Measurements from ENCODE around the gene IKZF1. TPM values are rescaled to one million over a fixed set of nuclear protein-coding genes. Genes with fewer than 3 reads are reported as not detected.

IKZF1 gene
- total and polyA plus RNA-seq, 9 of the 15 experiments (the other 6 are each of a cell fraction or from before 2014, with no cell fraction given) = 12.6 to 85.3 (median 44.7) TPM

DNA sequence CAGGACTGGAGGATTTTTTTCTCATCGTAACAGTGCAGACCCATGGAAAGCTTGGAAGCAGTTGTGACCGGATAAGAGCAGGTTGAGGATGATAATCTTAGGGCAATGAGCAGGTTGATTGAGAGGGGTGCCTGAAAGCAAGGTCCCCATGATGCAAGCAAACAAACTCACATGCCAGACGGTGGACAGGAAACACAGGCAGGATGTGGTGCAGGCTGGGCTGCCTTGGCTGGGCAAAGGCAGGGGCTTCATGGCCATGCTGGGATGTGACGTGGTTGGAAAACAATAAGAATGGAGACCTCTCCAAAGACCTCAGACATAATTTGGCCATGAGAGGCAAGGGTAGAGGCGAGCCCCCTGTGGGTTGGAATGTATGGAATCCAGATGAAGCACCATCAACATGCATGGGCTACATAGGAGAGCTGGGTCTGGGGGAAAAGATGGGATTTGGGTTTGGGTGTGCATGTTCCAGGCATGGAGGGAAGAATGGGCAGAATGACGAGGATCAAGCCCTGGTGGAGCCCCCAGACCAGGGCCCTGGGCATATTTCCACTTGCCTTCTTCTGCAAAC, 58.3 kb downstream of the IKZF1 start:
- H3K79me2 ChIP-seq (ENCODE audit: control insufficient read depth, insufficient read depth, low read length) = peaks cover 64% of the 10 kb centered on the region
- no TSS peak for BruUV-seq (replicated peaks)
- DNase-seq (ENCODE audit: extremely low read depth in 1 of 4, low spot score in 3 of 4) (no peak), ATAC-seq (no peak), FAIRE-seq (no peak)
- 89% methylated on average over 6 of the region's 6 CpGs for WGBS (ENCODE audit: insufficient coverage, low coverage, missing lambda C conversion rate)
- H3K9me3 ChIP-seq (replicated peaks; ENCODE audit: control insufficient read depth, insufficient read depth, low read depth, low read length) = no peaks in the 10 kb centered on the region
- ChIA-PET POLR2A (interaction anchor here (1.8 kb wide), 1 partner anchor 16 kb away, joined by 6 read pairs; no protein-coding TSS in a partner anchor), CTCF (ENCODE audit: low intra/inter-chr PET ratio) (no interaction called here)
- no peak overlapping the region for H3K4me3 ChIP-seq
- H3K9me1 ChIP-seq (ENCODE audit: control insufficient read depth, insufficient read depth, low read length) = no peaks in the 10 kb centered on the region
- peaks cover 31 to 49% of the 10 kb centered on the region in 2 experiments for H3K4me1 ChIP-seq (replicated peaks in 1 of 2; ENCODE audit: control insufficient read depth in 2 of 2, insufficient read depth in 2 of 2, low read length in 2 of 2)
- no peak overlapping the region for H2AFZ ChIP-seq (ENCODE audit: low read depth, low read length)
- peak overlapping the region in 1 of 2 experiments; percentile 37; a peak in 1 of 4 replicates for H3K9ac ChIP-seq (ENCODE audit: insufficient read depth in 1 of 2, low read depth in 2 of 2, low read length in 2 of 2)
- no peaks in the 10 kb centered on the region for H4K20me1 ChIP-seq (replicated peaks; ENCODE audit: control insufficient read depth, insufficient read depth, low read length)
- in situ Hi-C loops (cut with MboI) = loop anchor here (5.0 kb wide), 1 partner anchor 160 kb away; no protein-coding TSS in a partner anchor
- no peaks in the 10 kb centered on the region for H3K27me3 ChIP-seq (ENCODE audit: control insufficient read depth in 2 of 2, insufficient read depth in 2 of 2, low read length in 2 of 2)
- TF ChIP-seq KDM4B (IDR thresholded peaks at IDR 0.05; ENCODE audit: borderline replicate concordance in 2 of 2, low read depth in 1 of 2) (no peak), BCL6 (CRISPR knock-in tag; IDR thresholded peaks at IDR 0.05) (no peak)
- peaks cover 81% of the 10 kb centered on the region for H3K36me3 ChIP-seq (ENCODE audit: control insufficient read depth, insufficient read depth, low read length)
- intact Hi-C loops (cut with micrococcal nuclease) = no loop called here
- H3K27ac ChIP-seq (ENCODE audit: extremely low read depth, low read depth, low read length) = no peak overlapping the region
- no peak overlapping the region for H3K4me2 ChIP-seq (ENCODE audit: insufficient read depth, low read length)

DNA sequence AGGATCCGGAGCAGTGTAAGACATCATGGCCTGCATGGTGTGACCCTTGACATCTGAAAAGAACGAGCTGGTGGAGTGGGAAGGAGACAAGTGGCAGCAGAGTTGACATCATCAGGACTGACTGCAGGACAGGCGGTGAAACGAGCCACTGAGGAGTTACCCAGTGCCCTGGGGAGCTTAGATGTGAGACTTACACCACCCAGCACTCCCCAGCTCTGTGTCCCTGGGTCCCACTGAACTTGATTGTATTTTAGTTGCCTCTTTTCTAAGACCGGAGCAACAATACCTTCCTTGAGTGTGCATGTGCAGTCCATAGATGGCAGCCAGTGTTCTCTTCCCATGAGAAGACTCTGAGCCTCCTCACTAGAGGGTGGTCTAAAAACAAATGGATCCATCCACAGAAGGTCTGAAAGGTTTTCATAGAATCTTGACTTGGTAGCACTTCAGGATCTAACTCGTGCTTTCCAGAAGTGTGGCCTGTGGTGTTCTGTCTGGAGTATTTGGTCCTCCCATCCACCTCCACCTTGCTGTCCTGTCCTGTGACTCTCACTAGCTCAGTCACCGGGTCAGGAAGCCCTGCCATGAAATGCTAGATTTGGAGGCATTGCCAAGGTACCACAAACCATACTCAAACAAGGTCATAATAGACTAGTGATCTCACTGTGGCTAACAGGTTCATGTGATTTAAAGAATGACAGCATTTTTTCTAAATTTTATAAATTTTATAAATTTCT, 59.0 kb downstream of the IKZF1 start:
- H3K9ac ChIP-seq (ENCODE audit: insufficient read depth in 1 of 2, low read depth in 2 of 2, low read length in 2 of 2) = peak overlapping the region in 1 of 2 experiments; percentile 24; a peak in 1 of 4 replicates
- H3K4me1 ChIP-seq (replicated peaks in 1 of 2; ENCODE audit: control insufficient read depth in 2 of 2, insufficient read depth in 2 of 2, low read length in 2 of 2) = peaks cover 26 to 42% of the 10 kb centered on the region in 2 experiments
- H2AFZ ChIP-seq (ENCODE audit: low read depth, low read length) = no peak overlapping the region
- intact Hi-C loops (cut with micrococcal nuclease) (no loop called here), in situ Hi-C loops (cut with MboI) (loop anchor here (5.0 kb wide), 1 partner anchor 161 kb away; no protein-coding TSS in a partner anchor)
- no peak overlapping the region for H3K27ac ChIP-seq (ENCODE audit: extremely low read depth, low read depth, low read length)
- ATAC-seq (no peak), FAIRE-seq (no peak), DNase-seq (ENCODE audit: extremely low read depth in 1 of 4, low spot score in 3 of 4) (no peak)
- no peaks in the 10 kb centered on the region for H3K9me1 ChIP-seq (ENCODE audit: control insufficient read depth, insufficient read depth, low read length)
- ChIA-PET CTCF (ENCODE audit: low intra/inter-chr PET ratio) (no interaction called here), POLR2A (no interaction called here)
- no peak overlapping the region for H3K4me3 ChIP-seq
- no peaks in the 10 kb centered on the region for H4K20me1 ChIP-seq (replicated peaks; ENCODE audit: control insufficient read depth, insufficient read depth, low read length)
- 94% methylated on average over 7 of the region's 7 CpGs for WGBS (ENCODE audit: insufficient coverage, low coverage, missing lambda C conversion rate)
- H3K9me3 ChIP-seq (replicated peaks; ENCODE audit: control insufficient read depth, insufficient read depth, low read depth, low read length) = no peaks in the 10 kb centered on the region
- H3K27me3 ChIP-seq (ENCODE audit: control insufficient read depth in 2 of 2, insufficient read depth in 2 of 2, low read length in 2 of 2) = no peaks in the 10 kb centered on the region
- H3K36me3 ChIP-seq (ENCODE audit: control insufficient read depth, insufficient read depth, low read length) = peaks cover 81% of the 10 kb centered on the region
- no TSS peak for BruUV-seq (replicated peaks)
- peaks cover 60% of the 10 kb centered on the region for H3K79me2 ChIP-seq (ENCODE audit: control insufficient read depth, insufficient read depth, low read length)
- no peak overlapping the region for H3K4me2 ChIP-seq (ENCODE audit: insufficient read depth, low read length)
- TF ChIP-seq, protein P1, sequence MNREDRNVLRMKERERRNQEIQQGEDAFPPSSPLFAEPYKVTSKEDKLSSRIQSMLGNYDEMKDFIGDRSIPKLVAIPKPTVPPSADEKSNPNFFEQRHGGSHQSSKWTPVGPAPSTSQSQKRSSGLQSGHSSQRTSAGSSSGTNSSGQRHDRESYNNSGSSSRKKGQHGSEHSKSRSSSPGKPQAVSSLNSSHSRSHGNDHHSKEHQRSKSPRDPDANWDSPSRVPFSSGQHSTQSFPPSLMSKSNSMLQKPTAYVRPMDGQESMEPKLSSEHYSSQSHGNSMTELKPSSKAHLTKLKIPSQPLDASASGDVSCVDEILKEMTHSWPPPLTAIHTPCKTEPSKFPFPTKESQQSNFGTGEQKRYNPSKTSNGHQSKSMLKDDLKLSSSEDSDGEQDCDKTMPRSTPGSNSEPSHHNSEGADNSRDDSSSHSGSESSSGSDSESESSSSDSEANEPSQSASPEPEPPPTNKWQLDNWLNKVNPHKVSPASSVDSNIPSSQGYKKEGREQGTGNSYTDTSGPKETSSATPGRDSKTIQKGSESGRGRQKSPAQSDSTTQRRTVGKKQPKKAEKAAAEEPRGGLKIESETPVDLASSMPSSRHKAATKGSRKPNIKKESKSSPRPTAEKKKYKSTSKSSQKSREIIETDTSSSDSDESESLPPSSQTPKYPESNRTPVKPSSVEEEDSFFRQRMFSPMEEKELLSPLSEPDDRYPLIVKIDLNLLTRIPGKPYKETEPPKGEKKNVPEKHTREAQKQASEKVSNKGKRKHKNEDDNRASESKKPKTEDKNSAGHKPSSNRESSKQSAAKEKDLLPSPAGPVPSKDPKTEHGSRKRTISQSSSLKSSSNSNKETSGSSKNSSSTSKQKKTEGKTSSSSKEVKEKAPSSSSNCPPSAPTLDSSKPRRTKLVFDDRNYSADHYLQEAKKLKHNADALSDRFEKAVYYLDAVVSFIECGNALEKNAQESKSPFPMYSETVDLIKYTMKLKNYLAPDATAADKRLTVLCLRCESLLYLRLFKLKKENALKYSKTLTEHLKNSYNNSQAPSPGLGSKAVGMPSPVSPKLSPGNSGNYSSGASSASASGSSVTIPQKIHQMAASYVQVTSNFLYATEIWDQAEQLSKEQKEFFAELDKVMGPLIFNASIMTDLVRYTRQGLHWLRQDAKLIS (CRISPR knock-in tag; IDR thresholded peaks at IDR 0.05) = no peak
- TF ChIP-seq ZNF212 (CRISPR knock-in tag; IDR thresholded peaks at IDR 0.05) = no peak
- TF ChIP-seq BRD9 (IDR thresholded peaks at IDR 0.05; ENCODE audit: low read depth, partially characterized antibody) = no peak
- TF ChIP-seq SMAD3 (CRISPR knock-in tag; conservative IDR thresholded peaks at IDR 0.05) = no peak
- no peak for TF ChIP-seq COPS2 (conservative IDR thresholded peaks at IDR 0.05)
- no peak for TF ChIP-seq DACH1 (IDR thresholded peaks at IDR 0.05; ENCODE audit: partially characterized antibody)
- TF ChIP-seq ZNF445 (CRISPR knock-in tag; IDR thresholded peaks at IDR 0.05; ENCODE audit: low read depth) = no peak
- no peak for TF ChIP-seq SP2 (IDR thresholded peaks at IDR 0.05; ENCODE audit: extremely low read depth, low read depth, low read length, poor library complexity, severe bottlenecking)
